Omental fat pad (tissue), 4 donors: ENCODE data around the gene JAZF1. TPM values are rescaled to one million over a fixed set of nuclear protein-coding genes. Genes with fewer than 3 reads are reported as not detected.

ENCODE experiments used
- ATAC-seq: fragments of 150-250 bp; one replicate; pipeline ENCODE4 v1.9.1; 2016; ENCODE audit warnings: mild to moderate bottlenecking, moderate library complexity; ENCODE audit not compliant: low FRiP score
- DNase-seq: peaks from one replicate; pipeline ENCODE4 v3.0.0-alpha.2; 2019; ENCODE audit warnings: low spot score
- total RNA-seq, 4 donors: library from RNA; depleted of rRNA; stranded (reverse); fragments of >200 nt; gene quantifications; one replicate each; pipeline ENCODE4 v1.1.0, GENCODE V29; 2016
- TF ChIP-seq, protein P1 (sequence below), 3 donors: fragments of 450-650 bp; IDR thresholded peaks; one replicate each; pipeline ENCODE4 v1.5.1; 2016 to 2017; ENCODE audit warnings: antibody characterized with exemption in 3 of 3, mild to moderate bottlenecking in 3 of 3, moderate library complexity in 2 of 3

JAZF1 gene
- total RNA-seq, 4 donors from 2014 or later, result 12.1 to 15.3 (median 12.8) TPM

- TF ChIP-seq, protein P1, sequence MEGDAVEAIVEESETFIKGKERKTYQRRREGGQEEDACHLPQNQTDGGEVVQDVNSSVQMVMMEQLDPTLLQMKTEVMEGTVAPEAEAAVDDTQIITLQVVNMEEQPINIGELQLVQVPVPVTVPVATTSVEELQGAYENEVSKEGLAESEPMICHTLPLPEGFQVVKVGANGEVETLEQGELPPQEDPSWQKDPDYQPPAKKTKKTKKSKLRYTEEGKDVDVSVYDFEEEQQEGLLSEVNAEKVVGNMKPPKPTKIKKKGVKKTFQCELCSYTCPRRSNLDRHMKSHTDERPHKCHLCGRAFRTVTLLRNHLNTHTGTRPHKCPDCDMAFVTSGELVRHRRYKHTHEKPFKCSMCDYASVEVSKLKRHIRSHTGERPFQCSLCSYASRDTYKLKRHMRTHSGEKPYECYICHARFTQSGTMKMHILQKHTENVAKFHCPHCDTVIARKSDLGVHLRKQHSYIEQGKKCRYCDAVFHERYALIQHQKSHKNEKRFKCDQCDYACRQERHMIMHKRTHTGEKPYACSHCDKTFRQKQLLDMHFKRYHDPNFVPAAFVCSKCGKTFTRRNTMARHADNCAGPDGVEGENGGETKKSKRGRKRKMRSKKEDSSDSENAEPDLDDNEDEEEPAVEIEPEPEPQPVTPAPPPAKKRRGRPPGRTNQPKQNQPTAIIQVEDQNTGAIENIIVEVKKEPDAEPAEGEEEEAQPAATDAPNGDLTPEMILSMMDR (IDR thresholded peaks at IDR 0.05), result no peak
- ATAC-seq, result no peak
- DNase-seq, result no peak
Measured at GRCh38 chr7:28124413-28124812, 56.2 kb downstream of the JAZF1 start.

DNA sequence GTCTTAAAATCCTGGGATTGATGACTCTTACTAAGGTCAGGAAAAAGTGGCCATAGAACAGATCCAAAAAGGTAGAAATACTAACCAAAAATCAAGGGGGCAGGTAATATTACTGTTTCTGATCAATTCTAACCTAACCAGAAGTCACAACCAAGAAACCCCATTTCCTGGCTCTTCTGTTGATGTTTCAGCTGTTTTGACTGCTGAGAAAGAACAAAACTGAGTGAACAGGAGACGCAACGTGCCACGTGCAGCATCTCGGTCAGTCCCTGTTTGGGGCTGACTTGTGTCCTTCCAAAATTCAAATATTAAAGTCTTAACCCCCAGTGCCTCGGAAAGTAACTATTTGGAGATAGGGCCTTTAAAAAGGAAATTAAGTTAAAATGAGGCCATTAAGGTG is 56.8 kb downstream of the JAZF1 start:
- ATAC-seq (no peak), DNase-seq (no peak)
- TF ChIP-seq, protein P1 (IDR thresholded peaks at IDR 0.05), result no peak

DNA sequence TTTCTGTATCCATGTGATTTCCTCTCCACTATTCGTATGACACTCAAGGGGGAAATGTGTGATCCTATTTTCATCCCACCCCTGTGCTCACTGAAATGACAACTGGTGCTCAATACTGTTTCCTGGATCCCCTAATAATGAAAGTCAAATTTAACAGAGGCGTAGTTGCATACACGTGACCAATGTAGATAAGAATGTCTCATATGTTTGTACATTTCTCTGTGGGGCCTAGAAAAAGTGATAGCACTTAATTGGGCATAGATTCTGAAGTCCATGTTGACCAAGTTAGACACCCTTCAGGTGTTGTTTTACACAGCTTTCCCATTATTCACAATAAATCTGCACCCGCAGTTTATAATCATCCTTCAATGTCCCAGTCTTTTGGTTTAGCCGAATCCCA is 59.1 kb downstream of the JAZF1 start:
- no peak for ATAC-seq
- TF ChIP-seq, protein P1 (IDR thresholded peaks at IDR 0.05), result no peak

DNA sequence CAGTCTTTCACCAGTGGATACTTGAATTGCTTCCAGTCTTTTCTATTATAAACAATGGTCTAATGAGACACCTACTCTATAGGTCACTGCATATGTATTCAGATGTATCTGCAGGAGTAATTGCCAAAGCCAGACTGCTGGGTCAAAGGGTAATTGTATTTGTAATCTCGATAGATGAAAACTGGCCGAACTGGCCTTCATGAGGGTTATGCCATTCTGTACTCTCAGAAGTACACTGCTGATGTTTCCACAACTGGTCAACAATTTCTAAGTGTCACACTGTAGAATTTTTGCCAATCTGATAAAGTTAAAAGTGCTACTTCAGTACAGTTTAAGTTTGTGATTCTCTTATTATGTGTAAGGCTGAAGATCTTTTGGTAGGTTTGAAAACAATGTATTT is 64.6 kb downstream of the JAZF1 start:
- TF ChIP-seq, protein P1 (IDR thresholded peaks at IDR 0.05), result no peak
- DNase-seq (no peak), ATAC-seq (no peak)

More for the DNA sequence above, 59.1 kb downstream of the JAZF1 start:
- no peak for DNase-seq

DNA sequence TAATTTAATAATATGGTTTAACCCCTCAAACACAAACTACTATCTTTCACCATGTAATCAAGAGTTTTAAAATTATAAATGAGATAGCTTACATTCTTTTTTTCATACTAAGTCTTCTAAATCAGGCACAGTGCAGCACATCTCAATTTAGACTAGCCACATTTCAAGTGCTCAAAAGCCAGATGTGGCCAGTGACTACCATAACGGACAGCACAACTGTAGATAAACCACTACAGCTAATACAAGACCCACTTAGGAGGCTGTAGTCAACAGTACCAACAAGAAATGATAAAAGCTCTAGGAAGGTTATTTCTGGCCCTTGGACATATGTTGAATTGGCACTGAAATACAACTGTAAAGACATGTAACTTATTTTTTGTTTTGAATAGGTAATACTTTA is 65.3 kb downstream of the JAZF1 start:
- ATAC-seq (no peak), DNase-seq (no peak)
- TF ChIP-seq, protein P1 (IDR thresholded peaks at IDR 0.05), result no peak

- DNase-seq (no peak), ATAC-seq (no peak)
- TF ChIP-seq, protein P1 (IDR thresholded peaks at IDR 0.05), result no peak
Measured at GRCh38 chr7:28114056-28114455, 66.5 kb downstream of the JAZF1 start.

- TF ChIP-seq, protein P1 (IDR thresholded peaks at IDR 0.05), result no peak
- DNase-seq, result no peak
- ATAC-seq, result peak; percentile 89
Measured at GRCh38 chr7:28112883-28113540, 67.6 kb downstream of the JAZF1 start.
